ENCODE data around the gene ZNF547. TPM values are rescaled to one million over a fixed set of nuclear protein-coding genes. Genes with fewer than 3 reads are reported as not detected.
A peak's percentile ranks its signal among the peaks of the same experiment; 100 is the strongest.

The ZNF547 gene
- total RNA-seq, 1 donor from 2014 or later: 9.5 TPM

- DNase-seq: no peak
- H3K4me1 Mint-ChIP-seq (ENCODE audit: low read depth, unreplicated experiment): peaks cover 11% of the 10 kb centered on the region
Measured at GRCh38 chr19:57351867-57352266, 11.5 kb upstream of the ZNF547 start.

GRCh38 chr19:57355916-57356315, 7.4 kb upstream of the ZNF547 start:
- Mint-ChIP-seq H3K27me3 (ENCODE audit: unreplicated experiment) (no peaks in the 10 kb centered on the region), H3K4me3 (ENCODE audit: unreplicated experiment) (no peak overlapping the region), H3K9me3 (ENCODE audit: unreplicated experiment) (peaks cover 6% of the 10 kb centered on the region)

More at GRCh38 chr19:57351867-57352266, 11.5 kb upstream of the ZNF547 start:
- H3K27me3 Mint-ChIP-seq (ENCODE audit: unreplicated experiment): no peaks in the 10 kb centered on the region
- peaks cover 8% of the 10 kb centered on the region for H3K36me3 Mint-ChIP-seq (ENCODE audit: unreplicated experiment)
- peaks cover 9% of the 10 kb centered on the region for H3K9me3 Mint-ChIP-seq (ENCODE audit: unreplicated experiment)
- no peak for TF ChIP-seq CTCF (IDR thresholded peaks at IDR 0.05; ENCODE audit: partially characterized antibody, unreplicated experiment)
- peak overlapping the region; percentile 99 for H3K4me3 Mint-ChIP-seq (ENCODE audit: unreplicated experiment)
- H3K27ac Mint-ChIP-seq (ENCODE audit: unreplicated experiment): peak overlapping the region; percentile 92

GRCh38 chr19:57357406-57357805, 5.9 kb upstream of the ZNF547 start:
- peaks cover 2% of the 10 kb centered on the region for H3K9me3 Mint-ChIP-seq (ENCODE audit: unreplicated experiment)

More at GRCh38 chr19:57355916-57356315, 7.4 kb upstream of the ZNF547 start:
- Mint-ChIP-seq H3K27ac (ENCODE audit: unreplicated experiment) (no peak overlapping the region), H3K4me1 (ENCODE audit: low read depth, unreplicated experiment) (peaks cover 11% of the 10 kb centered on the region), H3K36me3 (ENCODE audit: unreplicated experiment) (peaks cover 8% of the 10 kb centered on the region)
- DNase-seq: no peak
- no peak for TF ChIP-seq CTCF (IDR thresholded peaks at IDR 0.05; ENCODE audit: partially characterized antibody, unreplicated experiment)

GRCh38 chr19:57359300-57359699, 4.1 kb upstream of the ZNF547 start:
- Mint-ChIP-seq H3K36me3 (ENCODE audit: unreplicated experiment) (peaks cover 8% of the 10 kb centered on the region), H3K27ac (ENCODE audit: unreplicated experiment) (no peak overlapping the region)
- no peak for DNase-seq

More at GRCh38 chr19:57357406-57357805, 5.9 kb upstream of the ZNF547 start:
- H3K36me3 Mint-ChIP-seq (ENCODE audit: unreplicated experiment): peaks cover 8% of the 10 kb centered on the region
- no peak for DNase-seq
- H3K4me1 Mint-ChIP-seq (ENCODE audit: low read depth, unreplicated experiment): peaks cover 5% of the 10 kb centered on the region
- no peak for TF ChIP-seq CTCF (IDR thresholded peaks at IDR 0.05; ENCODE audit: partially characterized antibody, unreplicated experiment)
- H3K27ac Mint-ChIP-seq (ENCODE audit: unreplicated experiment): no peak overlapping the region
- no peaks in the 10 kb centered on the region for H3K27me3 Mint-ChIP-seq (ENCODE audit: unreplicated experiment)
- no peak overlapping the region for H3K4me3 Mint-ChIP-seq (ENCODE audit: unreplicated experiment)

More at GRCh38 chr19:57359300-57359699, 4.1 kb upstream of the ZNF547 start:
- TF ChIP-seq CTCF (IDR thresholded peaks at IDR 0.05; ENCODE audit: partially characterized antibody, unreplicated experiment): no peak
- Mint-ChIP-seq H3K4me1 (ENCODE audit: low read depth, unreplicated experiment) (peaks cover 7% of the 10 kb centered on the region), H3K27me3 (ENCODE audit: unreplicated experiment) (peaks cover 2% of the 10 kb centered on the region), H3K9me3 (ENCODE audit: unreplicated experiment) (peaks cover 4% of the 10 kb centered on the region), H3K4me3 (ENCODE audit: unreplicated experiment) (no peak overlapping the region)

Measured in glutamatergic neuron (in vitro differentiated cells).